ENCODE data around the gene TMEM175. TPM values are rescaled to one million over a fixed set of nuclear protein-coding genes. Genes with fewer than 3 reads are reported as not detected.

The TMEM175 gene
- total and polyA plus RNA-seq, 2 of the 13 experiments (the other 11 are each of a cell fraction or from before 2014, with no cell fraction given), result 5.1 to 9.9 TPM

- TF ChIP-seq NFE2 (CRISPR knock-in tag; IDR thresholded peaks at IDR 0.05) (no peak), IKZF5 (CRISPR knock-in tag; IDR thresholded peaks at IDR 0.05) (peak; percentile 35; the same call in 1 of the 2 replicates)
Measured at GRCh38 chr4:931960-932712, at the start of gene TMEM175, which contains the start of gene GAK (continued).

- Histone ChIP-seq H3K9me3 (ENCODE audit: low read length) (no peaks in the 10 kb centered on the region), H2AFZ (ENCODE audit: low read length) (no peak overlapping the region), H3K27ac (ENCODE audit: extremely low read length, insufficient read depth, low read length) (no peak overlapping the region), H3K27me3 (ENCODE audit: control insufficient read depth in 1 of 2, insufficient read depth in 2 of 2, low read length in 2 of 2) (no peaks in the 10 kb centered on the region), H3K79me2 (ENCODE audit: insufficient read depth, low read length) (no peaks in the 10 kb centered on the region), H3K4me2 (ENCODE audit: low read depth, low read length) (no peak overlapping the region), H3K9ac (ENCODE audit: insufficient read depth, low read depth, low read length) (no peak overlapping the region), H3K4me3 (replicated peaks in 1 of 3; ENCODE audit: insufficient read depth in 1 of 3, low read depth in 2 of 3, low read length in 3 of 3) (no peak overlapping the region), H3K4me1 (ENCODE audit: insufficient read depth, low read length) (no peaks in the 10 kb centered on the region), H3K36me3 (replicated peaks in 1 of 2; ENCODE audit: control insufficient read depth in 1 of 2, insufficient read depth in 2 of 2, low read length in 2 of 2) (peaks cover 14 to 33% of the 10 kb centered on the region in 2 experiments; a peak in 4 of 5 replicates), H4K20me1 (ENCODE audit: insufficient read depth, low read length) (no peaks in the 10 kb centered on the region)
- DNase-seq (ENCODE audit: low spot score) (no peak), FAIRE-seq (no peak), ATAC-seq (no peak)
- BruUV-seq (replicated peaks), result no TSS peak
- ChIA-PET CTCF (ENCODE audit: low intra/inter-chr PET ratio, low total read pairs) (no interaction called here), POLR2A (no interaction called here)
- 100% methylated on average over 5 of the region's 22 CpGs for WGBS (ENCODE audit: low lambda C conversion rate)
- intact Hi-C loops (cut with micrococcal nuclease; ENCODE audit: unreplicated experiment), result no loop called here
- in situ Hi-C loops (cut with HindIII; ENCODE audit: extremely low pct_ligation_motif_present, low pct_unique_long_range_greater_than_20kb), result no loop called here
- no peak for TF ChIP-seq ZNF10 (CRISPR knock-in tag; IDR thresholded peaks at IDR 0.05; ENCODE audit: borderline replicate concordance, low read depth)
- TF ChIP-seq ZNF569 (CRISPR knock-in tag; IDR thresholded peaks at IDR 0.05; ENCODE audit: borderline replicate concordance), result no peak
- TF ChIP-seq TFDP1 (CRISPR knock-in tag; IDR thresholded peaks at IDR 0.05; ENCODE audit: borderline replicate concordance), result no peak
- TF ChIP-seq ZNF275 (CRISPR knock-in tag; IDR thresholded peaks at IDR 0.05; ENCODE audit: borderline replicate concordance), result no peak
- TF ChIP-seq ZNF75D (CRISPR knock-in tag; IDR thresholded peaks at IDR 0.05; ENCODE audit: borderline replicate concordance), result no peak
- no peak for TF ChIP-seq HHEX (CRISPR knock-in tag; IDR thresholded peaks at IDR 0.05)
- TF ChIP-seq, protein P1, sequence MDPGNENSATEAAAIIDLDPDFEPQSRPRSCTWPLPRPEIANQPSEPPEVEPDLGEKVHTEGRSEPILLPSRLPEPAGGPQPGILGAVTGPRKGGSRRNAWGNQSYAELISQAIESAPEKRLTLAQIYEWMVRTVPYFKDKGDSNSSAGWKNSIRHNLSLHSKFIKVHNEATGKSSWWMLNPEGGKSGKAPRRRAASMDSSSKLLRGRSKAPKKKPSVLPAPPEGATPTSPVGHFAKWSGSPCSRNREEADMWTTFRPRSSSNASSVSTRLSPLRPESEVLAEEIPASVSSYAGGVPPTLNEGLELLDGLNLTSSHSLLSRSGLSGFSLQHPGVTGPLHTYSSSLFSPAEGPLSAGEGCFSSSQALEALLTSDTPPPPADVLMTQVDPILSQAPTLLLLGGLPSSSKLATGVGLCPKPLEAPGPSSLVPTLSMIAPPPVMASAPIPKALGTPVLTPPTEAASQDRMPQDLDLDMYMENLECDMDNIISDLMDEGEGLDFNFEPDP (CRISPR knock-in tag; conservative IDR thresholded peaks at IDR 0.05), result no peak
- no peak for TF ChIP-seq ZNF615 (CRISPR knock-in tag; IDR thresholded peaks at IDR 0.05; ENCODE audit: borderline replicate concordance)
- no peak for TF ChIP-seq KDM4B (CRISPR knock-in tag; IDR thresholded peaks at IDR 0.05)
- no peak for TF ChIP-seq ZNF451 (CRISPR knock-in tag; IDR thresholded peaks at IDR 0.05)
- TF ChIP-seq ZNF607 (CRISPR knock-in tag; IDR thresholded peaks at IDR 0.05; ENCODE audit: borderline replicate concordance), result no peak
- TF ChIP-seq PCBP1 (IDR thresholded peaks at IDR 0.05; ENCODE audit: borderline replicate concordance, low read depth, low read length), result no peak
- no peak for TF ChIP-seq TBL1XR1 (IDR thresholded peaks at IDR 0.05; ENCODE audit: borderline replicate concordance, low read length, partially characterized antibody)
- TF ChIP-seq, protein P2, sequence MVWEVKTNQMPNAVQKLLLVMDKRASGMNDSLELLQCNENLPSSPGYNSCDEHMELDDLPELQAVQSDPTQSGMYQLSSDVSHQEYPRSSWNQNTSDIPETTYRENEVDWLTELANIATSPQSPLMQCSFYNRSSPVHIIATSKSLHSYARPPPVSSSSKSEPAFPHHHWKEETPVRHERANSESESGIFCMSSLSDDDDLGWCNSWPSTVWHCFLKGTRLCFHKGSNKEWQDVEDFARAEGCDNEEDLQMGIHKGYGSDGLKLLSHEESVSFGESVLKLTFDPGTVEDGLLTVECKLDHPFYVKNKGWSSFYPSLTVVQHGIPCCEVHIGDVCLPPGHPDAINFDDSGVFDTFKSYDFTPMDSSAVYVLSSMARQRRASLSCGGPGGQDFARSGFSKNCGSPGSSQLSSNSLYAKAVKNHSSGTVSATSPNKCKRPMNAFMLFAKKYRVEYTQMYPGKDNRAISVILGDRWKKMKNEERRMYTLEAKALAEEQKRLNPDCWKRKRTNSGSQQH (CRISPR knock-in tag; IDR thresholded peaks at IDR 0.05; ENCODE audit: low read depth), result no peak
Measured at GRCh38 chr4:882646-883045, 49.6 kb upstream of the TMEM175 start.

Data from HepG2 (cell line).